Lower lobe of right lung (tissue), 2 donors: ENCODE measurements around the gene FFAR1. TPM values are rescaled to one million over a fixed set of nuclear protein-coding genes. Genes with fewer than 3 reads are reported as not detected.

Source experiments
- ATAC-seq, 2 donors: fragments of 200-7000 bp; cut with Tn5 transposase; one replicate each; pipeline ENCODE4 v1.9.1; 2020 to 2022; ENCODE audit warnings: mild to moderate bottlenecking in 2 of 2, moderate library complexity in 2 of 2
- DNase-seq: peaks from one replicate; pipeline ENCODE4 v3.0.0-alpha.2; 2020
- H3K27ac ChIP-seq: fragments of 200-600 bp; one replicate; pipeline ENCODE4 v1.8.0; 2022
- H3K27me3 ChIP-seq: fragments of 200-600 bp; one replicate; pipeline ENCODE4 v1.8.0; 2022; ENCODE audit warnings: low read depth
- H3K36me3 ChIP-seq: fragments of 200-600 bp; one replicate; pipeline ENCODE4 v1.8.0; 2022; ENCODE audit warnings: mild to moderate bottlenecking
- H3K4me1 ChIP-seq: fragments of 200-600 bp; one replicate; pipeline ENCODE4 v1.8.0; 2022
- H3K4me3 ChIP-seq: fragments of 200-600 bp; one replicate; pipeline ENCODE4 v1.8.0; 2022; ENCODE audit warnings: mild to moderate bottlenecking
- H3K9me3 ChIP-seq: fragments of 200-600 bp; one replicate; pipeline ENCODE4 v1.8.0; 2022
- intact Hi-C: fragments of 100-400 bp; cut with DNase I; formaldehyde crosslinking; loops from one replicate; pipeline ENCODE4 v1.11.0; 2022
- total RNA-seq: library from RNA; stranded (reverse); fragmentation: NEBNext Ultra II Directional; extraction: Animal tissue kit (Norgen Biotek cat#: 25700); gene quantifications from one replicate; pipeline ENCODE4 v1.2.1, GENCODE V29; 2021
- TF ChIP-seq, protein P1 (sequence below): fragments of 200-600 bp; IDR thresholded peaks from one replicate; pipeline ENCODE4 v1.8.0; 2022; ENCODE audit warnings: antibody characterized with exemption, mild to moderate bottlenecking
- donor health status: DM: no; HTN: yes; CAD: no; lungs with severe emphysema.

The FFAR1 gene
- total RNA-seq, 1 donor from 2014 or later = not detected

DNA sequence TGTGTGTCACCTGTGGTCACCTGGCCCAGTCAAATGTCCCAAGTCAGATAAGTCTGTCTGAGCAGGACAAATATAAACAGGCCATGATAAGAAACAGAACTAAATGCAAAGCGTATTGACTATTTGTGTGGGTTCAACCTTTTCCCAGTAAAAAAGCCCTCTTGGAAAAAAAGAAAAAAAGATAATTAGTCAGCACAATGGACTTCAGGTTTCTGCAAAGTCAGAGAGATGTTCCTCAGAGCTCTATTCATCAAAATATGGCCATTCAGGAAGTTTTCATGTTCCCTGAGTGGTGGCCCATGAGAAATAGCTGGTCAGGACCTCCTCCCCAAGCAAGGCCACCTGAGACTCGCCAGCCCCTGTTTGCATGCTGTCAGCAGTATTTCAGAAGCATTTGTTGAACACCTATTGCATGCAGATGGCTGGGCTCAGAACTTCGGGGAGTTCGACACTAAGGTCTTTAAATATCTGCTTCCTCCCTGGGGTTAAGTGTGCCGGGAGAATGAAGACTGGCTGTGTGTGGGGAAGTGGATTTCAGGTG, 13.2 kb downstream of the FFAR1 start:
- no peak overlapping the region for H3K4me3 ChIP-seq
- no peaks in the 10 kb centered on the region for H3K36me3 ChIP-seq
- H3K27me3 ChIP-seq = peaks cover 15% of the 10 kb centered on the region
- ATAC-seq (no peak), DNase-seq (no peak)
- TF ChIP-seq, protein P1, sequence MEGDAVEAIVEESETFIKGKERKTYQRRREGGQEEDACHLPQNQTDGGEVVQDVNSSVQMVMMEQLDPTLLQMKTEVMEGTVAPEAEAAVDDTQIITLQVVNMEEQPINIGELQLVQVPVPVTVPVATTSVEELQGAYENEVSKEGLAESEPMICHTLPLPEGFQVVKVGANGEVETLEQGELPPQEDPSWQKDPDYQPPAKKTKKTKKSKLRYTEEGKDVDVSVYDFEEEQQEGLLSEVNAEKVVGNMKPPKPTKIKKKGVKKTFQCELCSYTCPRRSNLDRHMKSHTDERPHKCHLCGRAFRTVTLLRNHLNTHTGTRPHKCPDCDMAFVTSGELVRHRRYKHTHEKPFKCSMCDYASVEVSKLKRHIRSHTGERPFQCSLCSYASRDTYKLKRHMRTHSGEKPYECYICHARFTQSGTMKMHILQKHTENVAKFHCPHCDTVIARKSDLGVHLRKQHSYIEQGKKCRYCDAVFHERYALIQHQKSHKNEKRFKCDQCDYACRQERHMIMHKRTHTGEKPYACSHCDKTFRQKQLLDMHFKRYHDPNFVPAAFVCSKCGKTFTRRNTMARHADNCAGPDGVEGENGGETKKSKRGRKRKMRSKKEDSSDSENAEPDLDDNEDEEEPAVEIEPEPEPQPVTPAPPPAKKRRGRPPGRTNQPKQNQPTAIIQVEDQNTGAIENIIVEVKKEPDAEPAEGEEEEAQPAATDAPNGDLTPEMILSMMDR = no peak
- no peak overlapping the region for H3K27ac ChIP-seq
- H3K4me1 ChIP-seq = peaks cover 11% of the 10 kb centered on the region
- no peaks in the 10 kb centered on the region for H3K9me3 ChIP-seq
- intact Hi-C loops = no loop called here

DNA sequence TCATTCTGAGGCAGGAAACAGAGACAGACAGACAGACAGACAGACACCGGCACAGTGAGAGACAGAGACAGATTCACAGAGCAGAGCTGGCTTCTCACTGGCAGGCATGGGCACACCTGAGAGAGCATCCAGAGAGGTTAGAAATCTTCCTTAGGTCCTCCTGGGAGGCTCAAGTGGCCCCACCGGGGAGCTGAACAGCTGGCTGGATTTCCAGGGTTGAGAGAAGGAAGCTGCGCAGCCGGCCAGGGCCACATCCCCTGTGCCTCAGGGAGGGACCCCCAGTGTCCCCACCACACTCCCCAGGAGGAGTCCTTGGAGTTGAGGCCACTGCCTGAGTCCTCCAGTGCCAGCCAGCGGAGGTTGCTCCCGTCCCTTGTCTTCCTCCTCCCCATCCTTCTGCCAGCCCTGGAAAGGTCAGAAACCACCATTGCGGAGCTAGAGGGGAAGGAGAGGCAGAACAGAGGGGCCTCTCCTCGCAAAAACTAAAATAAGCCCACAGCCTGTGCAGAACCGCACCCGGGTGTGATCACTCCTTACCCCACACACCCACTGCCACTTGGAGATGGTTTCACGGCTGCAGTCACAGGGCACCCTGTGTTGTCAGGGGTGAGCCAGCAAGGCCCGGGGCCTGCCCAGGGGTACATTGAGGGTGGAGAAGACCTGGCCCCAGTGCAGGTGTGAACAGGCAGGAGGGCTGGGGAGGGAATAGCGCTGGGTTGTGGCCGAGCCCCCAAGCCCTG, 14.7 kb downstream of the FFAR1 start:
- Histone ChIP-seq H3K36me3 (no peaks in the 10 kb centered on the region), H3K4me3 (no peak overlapping the region), H3K4me1 (peaks cover 9% of the 10 kb centered on the region), H3K27me3 (peaks cover 15% of the 10 kb centered on the region), H3K9me3 (no peaks in the 10 kb centered on the region), H3K27ac (no peak overlapping the region)
- no peak for DNase-seq
- intact Hi-C loops = no loop called here
- TF ChIP-seq, protein P1 = no peak
- no peak for ATAC-seq

- no peak overlapping the region for H3K4me3 ChIP-seq
- H3K27me3 ChIP-seq = peaks cover 15% of the 10 kb centered on the region
- TF ChIP-seq, protein P1 = no peak
- no peaks in the 10 kb centered on the region for H3K36me3 ChIP-seq
- DNase-seq = no peak
- no peak overlapping the region for H3K27ac ChIP-seq
- no peak for ATAC-seq
- H3K4me1 ChIP-seq = peaks cover 3% of the 10 kb centered on the region
- H3K9me3 ChIP-seq = no peaks in the 10 kb centered on the region
- intact Hi-C loops = no loop called here
These were observed 15.4 kb downstream of the FFAR1 start for GRCh38 chr19:35363001-35363590.

DNA sequence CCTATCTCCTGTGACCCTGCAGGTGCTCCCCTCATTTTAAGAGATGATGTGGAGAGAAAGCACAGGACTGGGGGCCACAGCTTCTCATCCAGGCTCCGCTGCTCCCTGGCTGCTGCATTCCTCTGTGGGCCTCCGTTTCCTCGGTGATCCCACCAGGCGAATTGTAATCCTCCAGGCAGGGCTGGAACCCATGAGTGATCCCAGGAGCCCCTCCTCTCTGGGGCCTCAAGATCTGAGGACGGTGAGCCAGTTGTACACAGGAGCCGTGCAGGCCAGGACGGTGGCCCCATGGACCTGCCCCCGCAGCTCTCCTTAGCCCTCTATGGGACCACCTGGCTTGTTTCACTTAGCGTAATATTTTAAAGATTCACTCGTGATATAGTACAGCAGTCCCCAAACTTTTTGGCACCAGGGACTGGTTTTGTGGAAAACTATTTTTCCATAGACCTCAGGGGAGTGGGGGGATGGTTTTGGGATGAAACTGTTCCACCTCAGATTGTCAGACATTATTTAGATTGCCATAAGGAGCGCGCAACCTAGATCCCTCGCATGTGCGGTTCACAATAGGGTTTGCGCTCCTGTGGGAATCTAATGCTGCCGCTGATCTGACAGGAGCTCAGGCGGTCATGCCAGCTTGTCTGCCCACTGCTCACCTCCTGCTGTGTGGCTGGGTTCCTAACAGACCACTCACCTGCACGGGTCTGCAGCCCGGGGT, 16.2 kb downstream of the FFAR1 start:
- no peak overlapping the region for H3K4me3 ChIP-seq
- H3K27ac ChIP-seq = no peak overlapping the region
- H3K36me3 ChIP-seq = no peaks in the 10 kb centered on the region
- H3K27me3 ChIP-seq = peaks cover 15% of the 10 kb centered on the region
- intact Hi-C loops = no loop called here
- no peak for ATAC-seq
- no peak for DNase-seq
- TF ChIP-seq, protein P1 = no peak
- H3K4me1 ChIP-seq = no peaks in the 10 kb centered on the region
- H3K9me3 ChIP-seq = no peaks in the 10 kb centered on the region

- no peaks in the 10 kb centered on the region for H3K9me3 ChIP-seq
- no peak overlapping the region for H3K4me3 ChIP-seq
- DNase-seq (no peak), ATAC-seq (peak in 1 of 2 donors; percentile 56)
- no peaks in the 10 kb centered on the region for H3K4me1 ChIP-seq
- TF ChIP-seq, protein P1 = no peak
- no peaks in the 10 kb centered on the region for H3K36me3 ChIP-seq
- intact Hi-C loops = no loop called here
- no peak overlapping the region for H3K27ac ChIP-seq
- H3K27me3 ChIP-seq = peaks cover 15% of the 10 kb centered on the region
These were observed 17.6 kb downstream of the FFAR1 start for GRCh38 chr19:35365303-35365702.
